Activated CD8-positive, alpha-beta T cell treated with anti-CD3 and anti-CD28 coated beads for 36 hours (primary cell): ENCODE measurements around the gene CCDC183. TPM values are rescaled to one million over a fixed set of nuclear protein-coding genes. Genes with fewer than 3 reads are reported as not detected.

ENCODE experiments used
- ATAC-seq: fragments of 200-7000 bp; cut with Tn5 transposase; one replicate; pipeline ENCODE4 v1.10.0; 2021; ENCODE audit warnings: mild to moderate bottlenecking, moderate library complexity
- CTCF ChIA-PET: fragments of 350-600 bp; sonication (Branson Sonifier 250); formaldehyde crosslinking; loops from one replicate; lab custom pipeline; 2021; ENCODE audit warnings: antibody characterized with exemption; lab: Charles Lee
- POLR2A ChIA-PET: fragments of 350-600 bp; sonication (Branson Sonifier 250); formaldehyde crosslinking; loops from one replicate; lab custom pipeline; 2021; ENCODE audit warnings: antibody characterized with exemption; lab: Charles Lee
- DNase-seq: peaks from one replicate; pipeline ENCODE4 v3.0.0-alpha.2; 2020
- H3K27ac Mint-ChIP-seq: one replicate; pipeline ENCODE4 v1.8.0; 2021; ENCODE audit warnings: mild to moderate bottlenecking, mixed read lengths
- H3K27me3 Mint-ChIP-seq: one replicate; pipeline ENCODE4 v1.8.0; 2021; ENCODE audit warnings: mixed read lengths
- H3K36me3 Mint-ChIP-seq: one replicate; pipeline ENCODE4 v1.8.0; 2021; ENCODE audit warnings: low read depth, mixed read lengths
- H3K4me1 Mint-ChIP-seq: one replicate; pipeline ENCODE4 v1.8.0; 2021; ENCODE audit warnings: low read depth, mixed read lengths
- H3K4me3 Mint-ChIP-seq: one replicate; pipeline ENCODE4 v1.8.0; 2021; ENCODE audit warnings: mild to moderate bottlenecking, moderate library complexity, mixed read lengths
- H3K9me3 Mint-ChIP-seq: one replicate; pipeline ENCODE4 v1.8.0; 2021; ENCODE audit warnings: mixed read lengths
- intact Hi-C: fragments of 100-400 bp; cut with micrococcal nuclease; formaldehyde crosslinking; loops from one replicate; pipeline ENCODE4 v1.10.0; 2022
- total RNA-seq, 2 experiments: library from RNA; stranded (reverse); gene quantifications; one replicate each; pipeline ENCODE4 v1.2.3, GENCODE V29; 2021
- TF ChIP-seq, protein P1 (sequence below): fragments of 200-600 bp; IDR thresholded peaks from one replicate; pipeline ENCODE4 v1.8.0; 2022; ENCODE audit warnings: antibody characterized with exemption, mild to moderate bottlenecking

CCDC183 gene
- total RNA-seq: under 1 TPM; 0.20 to 0.34 TPM

DNA sequence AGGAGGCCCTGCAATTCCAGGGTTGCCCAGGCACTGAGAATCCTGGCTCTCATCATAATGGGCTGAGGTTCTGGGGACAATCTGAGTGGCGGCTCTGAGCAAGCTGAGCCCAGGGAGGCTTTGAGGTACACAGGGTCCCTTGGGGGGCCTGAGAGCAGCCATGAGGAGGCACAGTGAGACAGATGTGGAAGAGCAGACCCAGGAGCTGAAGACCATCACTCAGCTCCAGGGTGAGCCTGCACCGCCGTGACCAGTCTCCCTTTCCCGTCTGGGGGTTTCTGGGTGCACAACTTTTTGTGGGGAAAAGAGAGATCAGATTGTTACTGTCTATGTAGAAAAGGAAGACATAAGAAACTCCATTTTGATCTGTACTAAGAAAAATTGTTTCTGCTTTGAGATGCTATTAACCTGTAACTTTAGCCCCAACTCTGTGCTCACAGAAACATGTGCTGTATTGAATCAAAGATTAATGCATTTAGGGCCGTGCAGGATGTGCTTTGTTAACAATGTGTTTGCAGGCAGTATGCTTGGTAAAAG lies at the start of gene CCDC183:
CCDC183 (plus strand) TSS at position 101 of the 537 bp plus-strand sequence; CDS start at position 161, 60 bp downstream.
- H3K9me3 Mint-ChIP-seq: no peaks in the 10 kb centered on the region
- TF ChIP-seq, protein P1, sequence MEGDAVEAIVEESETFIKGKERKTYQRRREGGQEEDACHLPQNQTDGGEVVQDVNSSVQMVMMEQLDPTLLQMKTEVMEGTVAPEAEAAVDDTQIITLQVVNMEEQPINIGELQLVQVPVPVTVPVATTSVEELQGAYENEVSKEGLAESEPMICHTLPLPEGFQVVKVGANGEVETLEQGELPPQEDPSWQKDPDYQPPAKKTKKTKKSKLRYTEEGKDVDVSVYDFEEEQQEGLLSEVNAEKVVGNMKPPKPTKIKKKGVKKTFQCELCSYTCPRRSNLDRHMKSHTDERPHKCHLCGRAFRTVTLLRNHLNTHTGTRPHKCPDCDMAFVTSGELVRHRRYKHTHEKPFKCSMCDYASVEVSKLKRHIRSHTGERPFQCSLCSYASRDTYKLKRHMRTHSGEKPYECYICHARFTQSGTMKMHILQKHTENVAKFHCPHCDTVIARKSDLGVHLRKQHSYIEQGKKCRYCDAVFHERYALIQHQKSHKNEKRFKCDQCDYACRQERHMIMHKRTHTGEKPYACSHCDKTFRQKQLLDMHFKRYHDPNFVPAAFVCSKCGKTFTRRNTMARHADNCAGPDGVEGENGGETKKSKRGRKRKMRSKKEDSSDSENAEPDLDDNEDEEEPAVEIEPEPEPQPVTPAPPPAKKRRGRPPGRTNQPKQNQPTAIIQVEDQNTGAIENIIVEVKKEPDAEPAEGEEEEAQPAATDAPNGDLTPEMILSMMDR: no peak
- ChIA-PET CTCF (no interaction called here), POLR2A (interaction anchor here (0.9 kb wide), 1 partner anchor 188 kb away, joined by 3 read pairs; no protein-coding TSS in a partner anchor)
- intact Hi-C loops: no loop called here
- ATAC-seq: no peak
- no peak within 1 kb of the TSS for H3K27ac Mint-ChIP-seq
- peaks cover 11% of the 10 kb centered on the region for H3K27me3 Mint-ChIP-seq
- H3K4me3 Mint-ChIP-seq: no peak within 1 kb of the TSS
- H3K36me3 Mint-ChIP-seq: peaks cover 2% of the 10 kb centered on the region
- DNase-seq: no peak
- H3K4me1 Mint-ChIP-seq: peaks cover 36% of the 10 kb centered on the region

- Mint-ChIP-seq H3K27ac (no peak overlapping the region), H3K9me3 (peaks cover 11% of the 10 kb centered on the region), H3K36me3 (peaks cover 3% of the 10 kb centered on the region), H3K4me1 (peaks cover 12% of the 10 kb centered on the region), H3K27me3 (peaks cover 3% of the 10 kb centered on the region), H3K4me3 (no peak overlapping the region)
- DNase-seq (no peak), ATAC-seq (no peak)
- ChIA-PET CTCF (no interaction called here), POLR2A (no interaction called here)
- TF ChIP-seq, protein P1: no peak
- intact Hi-C loops: loop anchor here (10.0 kb wide), 1 partner anchor 58 kb away; the partner anchor contains the start of gene RABL6
These were observed 49.5 kb upstream of the CCDC183 start for GRCh38 chr9:136746621-136747020.

GRCh38 chr9:136747161-136748060 lies 48.7 kb upstream of the CCDC183 start:
- peaks cover 7% of the 10 kb centered on the region for H3K36me3 Mint-ChIP-seq
- intact Hi-C loops: loop anchor here (10.0 kb wide), 1 partner anchor 57 kb away; the partner anchor contains the start of gene RABL6
- no peak for DNase-seq
- H3K27me3 Mint-ChIP-seq: peaks cover 4% of the 10 kb centered on the region
- H3K4me1 Mint-ChIP-seq: peaks cover 8% of the 10 kb centered on the region
- H3K4me3 Mint-ChIP-seq: no peak overlapping the region
- no peak for ATAC-seq
- peaks cover 18% of the 10 kb centered on the region for H3K9me3 Mint-ChIP-seq
- TF ChIP-seq, protein P1: no peak
- ChIA-PET CTCF (no interaction called here), POLR2A (interaction anchor here (0.7 to 0.9 kb wide), 2 partner anchors 19 to 826 kb away, joined by 5 read pairs; no protein-coding TSS in a partner anchor)
- H3K27ac Mint-ChIP-seq: no peak overlapping the region

- Mint-ChIP-seq H3K9me3 (peaks cover 25% of the 10 kb centered on the region), H3K36me3 (peaks cover 7% of the 10 kb centered on the region), H3K27me3 (peaks cover 5% of the 10 kb centered on the region), H3K27ac (no peak within 1 kb of the TSS), H3K4me3 (no peak within 1 kb of the TSS), H3K4me1 (peaks cover 8% of the 10 kb centered on the region)
- intact Hi-C loops: loop anchor here (10.0 kb wide), 1 partner anchor 57 kb away; the partner anchor contains the start of gene RABL6
- DNase-seq (no peak), ATAC-seq (no peak)
- TF ChIP-seq, protein P1: no peak
- POLR2A ChIA-PET: interaction anchor here (2.3 kb wide), 1 partner anchor 20 kb away, joined by 10 read pairs; no protein-coding TSS in a partner anchor
- CTCF ChIA-PET: no interaction called here
These were observed 47.9 kb upstream of the CCDC183 start, which contains the start of gene LCN6 for GRCh38 chr9:136748201-136748600. Gene LCN6, minus strand, starts transcription at chr9:136748525. Its CDS starts 42 bp downstream, at chr9:136748483.
